ENCODE results near the gene DBET.
"Not testable (repeated sequence)": the region's sequence is repeated elsewhere in the genome, so short reads cannot be mapped to it uniquely, and the experiment has no call there.

GRCh38 chr4:190019859-190020463 lies 44.3 kb upstream of the DBET start:
- TF ChIP-seq, protein P1, sequence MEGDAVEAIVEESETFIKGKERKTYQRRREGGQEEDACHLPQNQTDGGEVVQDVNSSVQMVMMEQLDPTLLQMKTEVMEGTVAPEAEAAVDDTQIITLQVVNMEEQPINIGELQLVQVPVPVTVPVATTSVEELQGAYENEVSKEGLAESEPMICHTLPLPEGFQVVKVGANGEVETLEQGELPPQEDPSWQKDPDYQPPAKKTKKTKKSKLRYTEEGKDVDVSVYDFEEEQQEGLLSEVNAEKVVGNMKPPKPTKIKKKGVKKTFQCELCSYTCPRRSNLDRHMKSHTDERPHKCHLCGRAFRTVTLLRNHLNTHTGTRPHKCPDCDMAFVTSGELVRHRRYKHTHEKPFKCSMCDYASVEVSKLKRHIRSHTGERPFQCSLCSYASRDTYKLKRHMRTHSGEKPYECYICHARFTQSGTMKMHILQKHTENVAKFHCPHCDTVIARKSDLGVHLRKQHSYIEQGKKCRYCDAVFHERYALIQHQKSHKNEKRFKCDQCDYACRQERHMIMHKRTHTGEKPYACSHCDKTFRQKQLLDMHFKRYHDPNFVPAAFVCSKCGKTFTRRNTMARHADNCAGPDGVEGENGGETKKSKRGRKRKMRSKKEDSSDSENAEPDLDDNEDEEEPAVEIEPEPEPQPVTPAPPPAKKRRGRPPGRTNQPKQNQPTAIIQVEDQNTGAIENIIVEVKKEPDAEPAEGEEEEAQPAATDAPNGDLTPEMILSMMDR (IDR thresholded peaks at IDR 0.05): not testable (repeated sequence)
- not testable (repeated sequence) for TF ChIP-seq POLR2A (IDR thresholded peaks at IDR 0.05)

Data from testis (tissue), 2 donors.